Fibroblast of lung (primary cell): ENCODE results near the gene GATA3. TPM values are rescaled to one million over a fixed set of nuclear protein-coding genes. Genes with fewer than 3 reads are reported as not detected.

Experiments used
- DNase-seq, 2 donors: peaks; one replicate each; pipeline versions ENCODE4 v3.0.0 to v3.0.0-alpha.2; 2010; ENCODE audit warnings: low read depth in 2 of 2
- H2AFZ ChIP-seq: 2 replicates; pipeline ENCODE4 v1.5.1; 2012; ENCODE audit warnings: low read length, control low read depth, inconsistent platforms
- H3K27ac ChIP-seq: 2 replicates; pipeline ENCODE4 v1.5.1; 2011; ENCODE audit warnings: low read length, control low read depth; ENCODE audit not compliant: insufficient read depth
- H3K27me3 ChIP-seq: 2 replicates; pipeline ENCODE4 v1.5.1; 2011; ENCODE audit warnings: mild to moderate bottlenecking, low read length; ENCODE audit not compliant: control insufficient read depth, insufficient read depth
- H3K36me3 ChIP-seq: 2 replicates; pipeline ENCODE4 v1.5.1; 2011; ENCODE audit warnings: low read length; ENCODE audit not compliant: control insufficient read depth, insufficient read depth
- H3K4me1 ChIP-seq: 2 replicates; pipeline ENCODE4 v1.5.1; 2011; ENCODE audit warnings: low read length; ENCODE audit not compliant: control insufficient read depth, insufficient read depth; ENCODE audit errors: extremely low read depth
- H3K4me2 ChIP-seq: 2 replicates; pipeline ENCODE4 v1.5.1; 2011; ENCODE audit warnings: low read length, control low read depth; ENCODE audit not compliant: insufficient read depth; ENCODE audit errors: extremely low read depth
- H3K4me3 ChIP-seq, 4 experiments: fragments of 200-600 bp in 1 of 4; sonication (generic) in 1 of 4; replicated peaks in 1 of 4; 2 replicates each; pipeline ENCODE4 v1.5.1; 2011 to 2016; ENCODE audit warnings: low read length in 4 of 4, low read depth in 3 of 4, mild to moderate bottlenecking in 3 of 4, control low read depth in 2 of 4, inconsistent platforms in 1 of 4, mixed read lengths in 1 of 4; ENCODE audit not compliant: insufficient read depth in 1 of 4; ENCODE audit errors: control extremely low read depth in 1 of 4
- H3K79me2 ChIP-seq: 2 replicates; pipeline ENCODE4 v1.5.1; 2012; ENCODE audit warnings: mild to moderate bottlenecking, low read length, inconsistent platforms; ENCODE audit not compliant: control insufficient read depth, insufficient read depth
- H3K9ac ChIP-seq: 2 replicates; pipeline ENCODE4 v1.5.1; 2011; ENCODE audit warnings: mild to moderate bottlenecking, low read length, control low read depth; ENCODE audit not compliant: insufficient read depth
- H3K9me3 ChIP-seq: 2 replicates; pipeline ENCODE4 v1.5.1; 2012; ENCODE audit warnings: low read depth, low read length; ENCODE audit not compliant: control insufficient read depth, insufficient read depth
- H4K20me1 ChIP-seq: 2 replicates; pipeline ENCODE4 v1.5.1; 2011; ENCODE audit warnings: low read length; ENCODE audit not compliant: control insufficient read depth, insufficient read depth; ENCODE audit errors: extremely low read depth
- CTCF ChIP-seq, 2 donors: IDR thresholded peaks in 1 of 2; conservative IDR thresholded peaks in 1 of 2; 1 replicate in 1 of 2; 2 replicates in 1 of 2; pipeline ENCODE4 v1.5.1; 2011 to 2012; ENCODE audit warnings: low read length in 2 of 2, control low read depth in 1 of 2, inconsistent platforms in 1 of 2, low read depth in 1 of 2, mild to moderate bottlenecking in 1 of 2
- EZH2 ChIP-seq: IDR thresholded peaks from 2 replicates; pipeline ENCODE4 v1.5.1; 2012; ENCODE audit warnings: low read length, control low read depth, mild to moderate bottlenecking; ENCODE audit errors: missing control alignments
- polyA plus RNA-seq, 2 donors: library from polyadenylated mRNA; depleted of rRNA in 1 of 2; stranded (reverse) in 1 of 2; unstranded in 1 of 2; fragments of >200 nt; gene quantifications; 2 replicates each; pipeline ENCODE4 v1.2.1, GENCODE V29; 2011 to 2012; ENCODE audit warnings: missing spikeins in 1 of 2
- total RNA-seq: library from RNA; depleted of rRNA; stranded (reverse); fragments of >200 nt; gene quantifications from 2 replicates; pipeline ENCODE4 v1.2.1, GENCODE V29; 2014

The GATA3 gene
- total and polyA plus RNA-seq, 2 donors (not counting 1 experiment from before 2014, with no cell fraction given), result not detected

GRCh38 chr10:8045726-8046494, 8.6 kb upstream of the GATA3 start:
- no peaks in the 10 kb centered on the region for H3K79me2 ChIP-seq
- no peak overlapping the region for H3K9ac ChIP-seq
- no peak for DNase-seq
- no peak overlapping the region for H3K4me2 ChIP-seq
- H3K4me1 ChIP-seq, result no peaks in the 10 kb centered on the region
- peak overlapping the region in 1 of 4 experiments; percentile 42 for H3K4me3 ChIP-seq
- H3K27me3 ChIP-seq, result peaks cover 97% of the 10 kb centered on the region
- no peak overlapping the region for H2AFZ ChIP-seq
- H4K20me1 ChIP-seq, result no peaks in the 10 kb centered on the region
- no peaks in the 10 kb centered on the region for H3K9me3 ChIP-seq
- no peaks in the 10 kb centered on the region for H3K36me3 ChIP-seq
- no peak overlapping the region for H3K27ac ChIP-seq
- TF ChIP-seq EZH2 (no peak), CTCF (conservative IDR thresholded peaks at IDR 0.05 in 1 of 2, IDR thresholded peaks at IDR 0.05 in 1 of 2; ENCODE audit: low read depth in 1 of 2, low read length in 2 of 2) (no peak)

DNA sequence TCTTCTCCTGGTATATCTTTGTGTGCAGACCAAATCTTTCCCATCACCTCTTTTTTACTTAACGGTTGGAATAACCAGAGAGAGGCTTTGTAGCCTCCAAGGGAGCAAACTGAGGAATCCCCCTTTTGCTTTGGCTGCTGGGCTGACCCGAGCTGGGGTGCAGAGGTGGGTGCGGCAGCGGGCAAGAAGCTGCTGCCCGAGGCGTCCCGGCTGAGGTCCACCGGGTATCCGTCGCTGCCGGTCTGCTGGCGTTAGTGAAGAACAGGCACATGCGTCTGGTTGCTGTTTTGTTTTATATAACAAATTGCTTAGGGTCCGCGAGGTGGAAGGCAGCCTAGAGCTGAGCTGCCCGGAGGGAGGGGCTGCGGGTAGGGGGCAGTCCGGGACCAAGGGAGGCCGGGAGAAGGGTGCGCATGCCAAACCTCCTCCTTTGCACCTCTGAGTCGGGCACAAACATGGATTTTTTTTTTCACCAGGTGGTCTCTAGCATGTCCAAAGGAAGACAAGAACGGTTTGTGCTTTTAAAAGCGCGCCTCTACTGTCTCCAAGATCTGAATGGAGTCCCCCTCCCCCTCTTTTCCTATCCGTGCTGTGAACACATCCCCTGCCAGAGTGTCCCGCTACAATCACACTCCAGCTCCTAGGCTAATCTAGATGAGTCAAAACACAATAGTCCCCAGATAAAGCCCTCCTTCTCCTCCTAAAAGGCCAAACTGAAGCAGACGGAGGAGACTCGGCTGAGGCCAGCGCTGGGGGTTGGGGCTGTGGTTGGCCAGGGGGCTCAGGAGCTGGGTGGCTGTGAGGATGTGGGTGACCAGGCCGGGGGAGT, 6.8 kb upstream of the GATA3 start:
- Histone ChIP-seq H3K9me3 (no peaks in the 10 kb centered on the region), H3K4me2 (no peak overlapping the region), H3K36me3 (no peaks in the 10 kb centered on the region), H3K9ac (no peak overlapping the region), H3K79me2 (no peaks in the 10 kb centered on the region), H3K4me1 (no peaks in the 10 kb centered on the region), H3K27me3 (peaks cover 95% of the 10 kb centered on the region), H3K27ac (no peak overlapping the region), H4K20me1 (no peaks in the 10 kb centered on the region), H3K4me3 (no peak overlapping the region), H2AFZ (no peak overlapping the region)
- no peak for DNase-seq
- no peak for TF ChIP-seq EZH2
- TF ChIP-seq CTCF (conservative IDR thresholded peaks at IDR 0.05 in 1 of 2, IDR thresholded peaks at IDR 0.05 in 1 of 2; ENCODE audit: low read depth in 1 of 2, low read length in 2 of 2), result no peak

DNA sequence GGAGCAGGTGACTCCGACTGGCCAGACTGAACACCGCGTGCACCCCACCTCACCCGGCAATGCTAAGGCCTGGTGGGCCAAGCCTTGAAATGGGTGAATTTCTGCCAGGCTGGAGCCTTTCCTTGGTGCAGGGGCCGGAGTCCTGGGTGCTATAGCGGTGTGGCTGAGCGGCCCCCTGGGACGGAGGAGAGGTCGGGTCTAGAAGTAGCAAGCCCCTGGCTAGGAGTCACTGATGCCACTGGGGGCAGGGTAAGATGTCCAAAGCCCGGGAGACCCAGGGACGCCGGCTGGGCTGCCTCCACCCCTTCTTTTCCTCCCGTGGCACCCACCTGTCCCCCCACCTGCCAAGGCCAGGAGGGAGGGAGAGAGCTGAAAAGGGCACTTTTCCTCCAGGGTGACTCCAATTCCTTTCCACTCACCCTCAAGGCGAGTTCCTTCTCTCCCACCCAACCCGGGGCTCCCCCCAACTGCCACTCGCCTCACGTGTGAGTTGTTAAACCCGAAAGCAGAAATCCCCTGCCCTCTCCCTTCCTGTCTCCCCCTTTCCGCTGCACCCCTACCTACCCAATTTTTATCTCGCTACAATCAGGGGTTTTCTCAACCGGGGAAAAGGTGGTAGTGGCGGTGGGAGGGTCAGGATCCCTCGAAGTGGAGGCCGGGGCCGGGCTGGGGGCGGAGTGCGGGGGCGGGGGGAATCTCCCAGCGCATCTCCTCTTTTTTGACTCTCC, 6.0 kb upstream of the GATA3 start:
- no peaks in the 10 kb centered on the region for H3K36me3 ChIP-seq
- no peak overlapping the region for H3K9ac ChIP-seq
- no peak for DNase-seq

More for the DNA sequence above, 6.0 kb upstream of the GATA3 start:
- H3K27me3 ChIP-seq, result peaks cover 88% of the 10 kb centered on the region
- H3K79me2 ChIP-seq, result no peaks in the 10 kb centered on the region
- no peaks in the 10 kb centered on the region for H3K9me3 ChIP-seq
- H3K27ac ChIP-seq, result no peak overlapping the region
- no peak overlapping the region for H2AFZ ChIP-seq
- H3K4me2 ChIP-seq, result no peak overlapping the region
- no peak overlapping the region for H3K4me3 ChIP-seq
- TF ChIP-seq EZH2 (no peak), CTCF (conservative IDR thresholded peaks at IDR 0.05 in 1 of 2, IDR thresholded peaks at IDR 0.05 in 1 of 2; ENCODE audit: low read depth in 1 of 2, low read length in 2 of 2) (no peak)
- H3K4me1 ChIP-seq, result no peaks in the 10 kb centered on the region
- no peaks in the 10 kb centered on the region for H4K20me1 ChIP-seq
